Gastrocnemius medialis (tissue), 4 donors: ENCODE data around the gene PLEKHA4. TPM values are rescaled to one million over a fixed set of nuclear protein-coding genes. Genes with fewer than 3 reads are reported as not detected.
"Not testable (repeated sequence)": the region's sequence is repeated elsewhere in the genome, so short reads cannot be mapped to it uniquely, and the experiment has no call there.

Experiments
- ATAC-seq, 2 donors: fragments of 150-250 bp; one replicate each; pipeline ENCODE4 v1.9.1; 2016
- DNase-seq, 2 donors: peaks; one replicate each; pipeline ENCODE4 v3.0.0-alpha.2; 2019
- H3K27ac ChIP-seq, 4 donors: fragments of 200-600 bp; sonication (generic); 1 replicate in 1 of 4; 2 replicates in 3 of 4; pipeline ENCODE4 v1.5.1; 2016 to 2018; ENCODE audit warnings: mild to moderate bottlenecking in 2 of 4, moderate library complexity in 1 of 4
- H3K27me3 ChIP-seq, 3 donors: fragments of 200-600 bp; sonication (generic) in 2 of 3; 1 replicate in 1 of 3; 2 replicates in 2 of 3; pipeline versions ENCODE4 v1.5.1 to v1.6.0; 2016 to 2019; ENCODE audit warnings: mild to moderate bottlenecking in 1 of 3, moderate library complexity in 1 of 3
- H3K36me3 ChIP-seq, 2 donors: fragments of 200-600 bp; sonication (generic) in 1 of 2; one replicate each; pipeline ENCODE4 v1.5.1; 2017 to 2018
- H3K4me1 ChIP-seq, 2 donors: fragments of 200-600 bp; sonication (generic) in 1 of 2; one replicate each; pipeline ENCODE4 v1.5.1; 2016 to 2017; ENCODE audit warnings: mild to moderate bottlenecking in 2 of 2
- H3K4me3 ChIP-seq, 4 donors: fragments of 200-600 bp; sonication (generic) in 3 of 4; 1 replicate in 1 of 4; 2 replicates in 3 of 4; pipeline ENCODE4 v1.5.1; 2016 to 2019; ENCODE audit warnings: mild to moderate bottlenecking in 2 of 4
- H3K9me3 ChIP-seq, 3 donors: fragments of 200-600 bp; sonication (generic) in 2 of 3; 1 replicate in 1 of 3; 2 replicates in 2 of 3; pipeline ENCODE4 v1.5.1; 2016 to 2019
- CTCF ChIP-seq, 5 experiments: fragments of 450-650 bp in 3 of 5; fragments of 200-600 bp in 2 of 5; sonication (generic) in 2 of 5; IDR thresholded peaks in 4 of 5; conservative IDR thresholded peaks in 1 of 5; 1 replicate in 4 of 5; 2 replicates in 1 of 5; pipeline ENCODE4 v1.5.1; 2016 to 2019; ENCODE audit warnings: antibody characterized with exemption in 5 of 5, mild to moderate bottlenecking in 3 of 5, moderate library complexity in 3 of 5
- POLR2A ChIP-seq, 2 donors: fragments of 450-650 bp; IDR thresholded peaks; one replicate each; pipeline ENCODE4 v1.6.1; 2017; ENCODE audit warnings: antibody characterized with exemption in 2 of 2, mild to moderate bottlenecking in 2 of 2, moderate library complexity in 2 of 2
- in situ Hi-C, 4 donors: fragments of 200-750 bp; cut with MboI; loops; one replicate each; pipeline versions ENCODE4 v1.15.0 to v1.8.0; 2017; ENCODE audit warnings: low sequenced_read_pairs in 4 of 4
- intact Hi-C: fragments of 100-400 bp; cut with DNase I; formaldehyde crosslinking; loops from one replicate; pipeline ENCODE4 v1.15.1; 2023; ENCODE audit warnings: low total_unique reads
- total RNA-seq, 4 donors: library from RNA; depleted of rRNA; stranded (reverse); fragments of >200 nt; gene quantifications; one replicate each; pipeline versions ENCODE4 v1.1.0 to v1.2.3, GENCODE V29; 2016

PLEKHA4 gene
- total RNA-seq, 4 donors from 2014 or later: 3.4 to 9.7 (median 6.3) TPM

GRCh38 chr19:48887861-48888612 lies 19.6 kb upstream of the PLEKHA4 start:
- ATAC-seq (no peak), DNase-seq (no peak)
- no peaks in the 10 kb centered on the region for H3K4me1 ChIP-seq
- no peaks in the 10 kb centered on the region for H3K9me3 ChIP-seq
- no peak overlapping the region for H3K4me3 ChIP-seq
- TF ChIP-seq CTCF (IDR thresholded peaks at IDR 0.05 in 4 of 5, conservative IDR thresholded peaks at IDR 0.05 in 1 of 5): no peak
- no peak for TF ChIP-seq POLR2A (IDR thresholded peaks at IDR 0.05)
- H3K27ac ChIP-seq: no peak overlapping the region
- no peaks in the 10 kb centered on the region for H3K27me3 ChIP-seq
- intact Hi-C loops (no loop called here), in situ Hi-C loops (no loop called here)
- H3K36me3 ChIP-seq: no peaks in the 10 kb centered on the region

DNA sequence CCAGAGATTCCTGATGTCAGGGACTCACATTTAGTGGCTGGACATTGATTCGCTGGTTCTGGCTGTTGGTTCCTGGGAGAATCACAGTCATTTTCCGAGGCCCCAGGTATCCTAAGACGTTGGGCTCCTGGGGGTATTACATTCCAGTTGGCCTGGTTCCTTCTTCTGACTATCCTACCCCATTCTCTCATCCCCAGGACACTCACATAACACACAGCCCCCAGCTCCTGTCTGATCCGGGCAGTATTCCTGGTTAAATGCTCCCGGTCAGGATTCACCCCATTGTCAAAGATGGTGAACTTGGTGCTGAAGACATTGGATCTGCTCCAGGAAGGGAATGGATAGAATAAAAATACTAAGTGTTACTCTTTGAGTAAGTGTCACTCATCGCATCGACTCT lies 15.3 kb upstream of the PLEKHA4 start:
- no peaks in the 10 kb centered on the region for H3K27me3 ChIP-seq
- H3K36me3 ChIP-seq: no peaks in the 10 kb centered on the region
- H3K4me3 ChIP-seq: no peak overlapping the region
- TF ChIP-seq POLR2A (IDR thresholded peaks at IDR 0.05): no peak
- H3K9me3 ChIP-seq: no peaks in the 10 kb centered on the region
- H3K4me1 ChIP-seq: peaks cover 0 to under 1% of the 10 kb centered on the region in 2 donors
- DNase-seq (no peak), ATAC-seq (no peak)
- in situ Hi-C loops (no loop called here), intact Hi-C loops (no loop called here)
- no peak overlapping the region for H3K27ac ChIP-seq

- Histone ChIP-seq H3K9me3 (no peaks in the 10 kb centered on the region), H3K27ac (peak overlapping the region in 2 of 4 donors; percentile 23 to 43), H3K4me3 (no peak overlapping the region), H3K27me3 (no peaks in the 10 kb centered on the region), H3K36me3 (peaks cover 0 to 16% of the 10 kb centered on the region in 2 donors), H3K4me1 (peaks cover 7 to 9% of the 10 kb centered on the region in 2 donors)
- ATAC-seq (peak; percentile 74 to 82), DNase-seq (peak in 1 of 2 donors; percentile 39)
- in situ Hi-C loops: no loop called here
- TF ChIP-seq POLR2A (IDR thresholded peaks at IDR 0.05): no peak
- no peak for TF ChIP-seq CTCF (IDR thresholded peaks at IDR 0.05 in 4 of 5, conservative IDR thresholded peaks at IDR 0.05 in 1 of 5)
- intact Hi-C loops: no loop called here
Measured at GRCh38 chr19:48881741-48882657, 13.6 kb upstream of the PLEKHA4 start.

- ATAC-seq: not testable (repeated sequence)
- peaks cover 24 to 25% of the 10 kb centered on the region in 2 donors for H3K4me1 ChIP-seq
- intact Hi-C loops: loop anchor here (5.0 kb wide), 1 partner anchor 73 kb away; the partner anchor contains the start of gene BAX
Measured at GRCh38 chr19:48879696-48880095, 11.3 kb upstream of the PLEKHA4 start.

DNA sequence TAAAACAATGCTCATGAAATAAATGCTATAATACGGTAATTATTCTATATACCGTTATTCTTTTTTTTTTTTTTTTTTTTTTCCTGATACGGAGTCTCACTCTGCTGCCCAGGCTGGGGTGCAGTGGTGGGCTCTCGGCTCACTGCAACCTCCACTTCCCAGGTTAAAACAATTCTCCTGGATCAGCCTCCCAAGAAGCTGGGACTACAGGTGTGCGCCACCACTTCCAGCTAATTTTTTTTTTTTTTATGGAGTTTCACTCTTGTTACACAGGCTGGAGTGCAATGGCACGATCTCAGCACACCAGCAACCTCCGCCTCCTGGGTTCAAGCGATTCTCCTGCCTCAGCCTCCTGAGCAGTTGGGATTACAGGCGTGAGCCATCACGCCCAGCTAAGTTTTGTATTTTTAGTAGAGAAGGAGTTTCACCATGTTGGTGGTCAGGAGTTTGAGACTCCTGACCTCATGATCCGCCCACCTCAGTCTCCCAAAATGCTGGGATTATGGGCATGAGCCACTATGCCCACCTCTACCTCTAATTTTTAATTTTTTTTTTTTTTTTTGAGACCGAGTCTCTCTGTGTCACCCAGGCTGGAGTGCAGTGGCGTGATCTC lies 10.7 kb upstream of the PLEKHA4 start:
- in situ Hi-C loops (loop anchor here in 1 of 4 donors (10.0 kb wide), 1 partner anchor 86 kb away; the partner anchor contains the start of gene FTL), intact Hi-C loops (loop anchor here (5.0 kb wide), 1 partner anchor 73 kb away; the partner anchor contains the start of gene BAX)
- no peak overlapping the region for H3K4me3 ChIP-seq
- no peak for TF ChIP-seq CTCF (IDR thresholded peaks at IDR 0.05 in 4 of 5, conservative IDR thresholded peaks at IDR 0.05 in 1 of 5)
- DNase-seq (no peak), ATAC-seq (no peak)
- no peaks in the 10 kb centered on the region for H3K27me3 ChIP-seq
- H3K36me3 ChIP-seq: peaks cover 0 to 44% of the 10 kb centered on the region in 2 donors
- peaks cover 25 to 27% of the 10 kb centered on the region in 2 donors for H3K4me1 ChIP-seq
- no peaks in the 10 kb centered on the region for H3K9me3 ChIP-seq
- peak overlapping the region; percentile 94 to 100 (median 99) for H3K27ac ChIP-seq

More at GRCh38 chr19:48879696-48880095, 11.3 kb upstream of the PLEKHA4 start:
- H3K4me3 ChIP-seq, H3K27me3 ChIP-seq, H3K9me3 ChIP-seq, DNase-seq: not testable (repeated sequence)
- Histone ChIP-seq H3K27ac (peak overlapping the region; percentile 94 to 100 (median 99)), H3K36me3 (peaks cover 0 to 39% of the 10 kb centered on the region in 2 donors)
- in situ Hi-C loops: loop anchor here in 1 of 4 donors (10.0 kb wide), 1 partner anchor 85 kb away; the partner anchor contains the start of gene FTL
